ACC112 (cell line): ENCODE measurements around the gene BCAR3.

Experiments
- H2AFZ ChIP-seq: fragments of 200-600 bp; sonication (generic); one replicate; pipeline ENCODE4 v1.6.0; 2017; ENCODE audit warnings: antibody characterized with exemption, low read length; ENCODE audit not compliant: unreplicated experiment
- H3K27ac ChIP-seq: fragments of 200-600 bp; sonication (generic); 2 replicates; pipeline ENCODE4 v1.5.1; 2014; ENCODE audit warnings: low read depth, mild to moderate bottlenecking, antibody characterized with exemption, low read length, moderate library complexity
- H3K27me3 ChIP-seq: fragments of 200-600 bp; sonication (generic); 2 replicates; pipeline ENCODE4 v1.6.1; 2014; ENCODE audit warnings: mild to moderate bottlenecking, antibody characterized with exemption, low read length, moderate library complexity, mixed read lengths; ENCODE audit not compliant: insufficient read depth
- H3K36me3 ChIP-seq: fragments of 200-600 bp; sonication (generic); 2 replicates; pipeline ENCODE4 v1.6.1; 2016; ENCODE audit warnings: mild to moderate bottlenecking, antibody characterized with exemption, low read length, moderate library complexity, mixed read lengths; ENCODE audit not compliant: insufficient read depth
- H3K4me1 ChIP-seq: fragments of 200-600 bp; sonication (generic); one replicate; pipeline ENCODE4 v1.6.1; 2016; ENCODE audit warnings: low read length, mixed read lengths; ENCODE audit not compliant: insufficient read depth, unreplicated experiment, control insufficient read depth
- H3K4me3 ChIP-seq: fragments of 200-600 bp; sonication (generic); 2 replicates; pipeline ENCODE4 v1.5.1; 2014; ENCODE audit warnings: mild to moderate bottlenecking, low read depth, low read length
- H3K79me2 ChIP-seq: fragments of 200-600 bp; sonication (generic); one replicate; pipeline ENCODE4 v1.6.0; 2016; ENCODE audit warnings: low read length; ENCODE audit not compliant: control insufficient read depth, unreplicated experiment, insufficient read depth

The BCAR3 gene

DNA sequence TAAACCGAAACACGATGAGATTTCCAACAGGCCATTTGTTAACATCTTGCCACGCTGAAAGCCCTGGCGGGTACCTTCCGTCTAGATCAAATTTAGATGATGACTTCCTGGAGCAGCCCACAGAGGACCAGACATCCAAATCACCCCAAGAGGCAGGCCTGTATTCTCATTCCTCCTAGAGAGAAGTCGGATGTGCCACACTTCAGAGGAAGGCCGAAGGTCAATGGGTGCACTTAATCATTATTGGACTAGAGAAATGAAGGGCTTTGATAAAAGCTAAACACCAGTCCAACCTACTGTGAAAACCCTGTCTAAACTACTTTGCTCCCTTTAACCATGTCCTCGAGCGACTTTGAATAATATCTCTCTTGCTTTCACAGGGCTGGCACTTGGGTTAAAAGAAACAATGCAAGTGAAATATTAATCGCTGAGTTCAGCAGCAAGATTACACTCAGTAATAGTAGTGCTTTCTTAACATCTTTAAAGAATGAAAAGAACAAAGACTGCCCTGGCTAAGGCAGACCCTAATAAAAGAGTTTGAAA, 76.5 kb downstream of the BCAR3 start:
- peak overlapping the region; percentile 46; the same call in 1 of the 2 replicates for H3K4me3 ChIP-seq
- no peaks in the 10 kb centered on the region for H3K36me3 ChIP-seq
- H3K27ac ChIP-seq: peak overlapping the region; percentile 89
- peaks cover 60% of the 10 kb centered on the region for H3K4me1 ChIP-seq
- no peak overlapping the region for H2AFZ ChIP-seq
- H3K79me2 ChIP-seq: peaks cover 95% of the 10 kb centered on the region
- H3K27me3 ChIP-seq: no peaks in the 10 kb centered on the region

- Histone ChIP-seq H3K36me3 (no peaks in the 10 kb centered on the region), H3K4me3 (no peak overlapping the region), H2AFZ (no peak overlapping the region), H3K27ac (peak overlapping the region; percentile 89; the same call in 1 of the 2 replicates), H3K79me2 (peaks cover 95% of the 10 kb centered on the region), H3K4me1 (peaks cover 55% of the 10 kb centered on the region), H3K27me3 (no peaks in the 10 kb centered on the region)
Observed at GRCh38 chr1:93604411-93604810, 77.2 kb downstream of the BCAR3 start.

DNA sequence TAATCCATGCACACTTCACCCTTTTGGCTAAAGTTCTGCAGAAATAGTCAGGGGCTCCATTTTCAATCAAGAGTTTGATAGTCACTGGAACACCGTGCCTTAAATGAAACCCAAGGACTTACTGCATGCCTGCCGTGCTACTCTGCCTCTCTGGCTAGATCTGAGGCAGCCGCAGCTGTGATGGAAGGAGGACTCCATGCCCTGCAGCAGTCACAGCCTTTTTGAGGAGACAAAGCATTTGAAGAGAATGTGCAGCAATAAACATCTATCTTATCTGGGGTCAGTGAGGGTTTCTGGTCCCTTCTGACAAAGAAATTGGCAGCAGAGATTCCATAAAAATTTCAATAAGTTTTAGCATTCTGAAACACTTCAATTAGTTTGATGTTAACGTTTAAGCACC, 78.0 kb downstream of the BCAR3 start:
- no peaks in the 10 kb centered on the region for H3K27me3 ChIP-seq
- peaks cover 48% of the 10 kb centered on the region for H3K4me1 ChIP-seq
- H2AFZ ChIP-seq: no peak overlapping the region
- H3K4me3 ChIP-seq: no peak overlapping the region
- no peaks in the 10 kb centered on the region for H3K36me3 ChIP-seq
- H3K27ac ChIP-seq: no peak overlapping the region
- peaks cover 95% of the 10 kb centered on the region for H3K79me2 ChIP-seq

DNA sequence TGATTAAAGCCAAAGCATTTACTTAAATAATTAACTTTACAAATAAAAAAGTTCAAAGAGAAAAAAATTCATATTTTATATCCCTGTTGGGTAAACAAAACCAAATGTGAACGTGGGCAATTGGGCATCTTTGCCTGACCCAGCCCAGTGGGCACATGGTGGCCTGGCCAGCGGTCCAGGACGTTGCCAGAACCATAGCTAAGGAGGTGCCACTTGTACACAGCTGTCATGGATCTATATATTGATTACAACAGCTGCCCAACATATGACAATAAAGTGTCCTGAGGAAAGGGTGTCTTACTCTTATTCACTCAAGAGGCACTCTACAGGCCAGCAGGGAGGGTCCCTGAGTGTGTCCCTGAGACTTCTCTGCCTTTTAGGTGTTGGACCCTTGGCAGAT, 78.5 kb downstream of the BCAR3 start:
- Histone ChIP-seq H3K4me1 (peaks cover 45% of the 10 kb centered on the region), H3K27ac (no peak overlapping the region), H3K36me3 (no peaks in the 10 kb centered on the region), H3K27me3 (no peaks in the 10 kb centered on the region), H2AFZ (no peak overlapping the region), H3K4me3 (no peak overlapping the region), H3K79me2 (peaks cover 95% of the 10 kb centered on the region)

DNA sequence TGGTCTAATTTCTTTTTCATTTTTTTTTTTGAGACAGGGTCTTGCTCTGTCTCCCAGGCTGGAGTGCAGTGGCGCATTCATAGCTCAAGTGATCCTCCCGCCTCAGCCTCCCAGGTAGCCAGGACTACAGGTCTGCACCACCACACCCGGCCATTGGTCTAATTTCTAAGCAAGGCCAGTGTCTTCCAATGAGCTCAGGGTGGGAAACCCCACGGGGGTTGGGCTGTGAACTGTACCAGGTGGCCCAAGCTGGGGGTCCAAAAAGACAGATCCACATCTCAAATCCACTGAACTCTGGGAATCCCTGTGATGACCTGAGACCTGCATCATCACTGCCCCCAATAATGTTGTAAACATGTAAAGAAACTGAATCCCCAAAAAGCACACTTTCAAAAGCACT, 79.5 kb downstream of the BCAR3 start:
- Histone ChIP-seq H3K4me3 (no peak overlapping the region), H2AFZ (no peak overlapping the region), H3K27me3 (no peaks in the 10 kb centered on the region), H3K36me3 (no peaks in the 10 kb centered on the region), H3K79me2 (peaks cover 95% of the 10 kb centered on the region), H3K27ac (no peak overlapping the region), H3K4me1 (peaks cover 35% of the 10 kb centered on the region)

DNA sequence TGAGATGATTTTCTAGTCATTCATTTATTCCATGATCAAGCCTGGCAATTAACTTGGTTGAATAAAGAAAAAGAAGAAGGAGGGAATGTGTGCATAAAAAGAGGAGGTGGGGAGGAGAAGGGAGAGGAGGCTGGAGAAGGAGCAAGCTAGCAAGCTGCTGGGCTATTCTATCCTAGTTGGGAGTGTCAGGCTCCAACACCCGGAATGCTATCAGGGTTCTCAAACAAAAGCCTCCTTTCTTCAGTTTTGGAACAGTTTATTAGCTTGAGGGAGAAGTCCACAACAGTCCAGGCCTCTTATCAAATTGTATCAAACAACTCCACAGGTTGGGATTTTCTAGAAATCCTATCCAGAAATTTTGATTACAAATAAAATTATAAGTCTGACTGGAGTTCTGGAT, 80.0 kb downstream of the BCAR3 start:
- no peaks in the 10 kb centered on the region for H3K27me3 ChIP-seq
- H3K79me2 ChIP-seq: peaks cover 95% of the 10 kb centered on the region
- H2AFZ ChIP-seq: no peak overlapping the region
- H3K27ac ChIP-seq: no peak overlapping the region
- H3K4me1 ChIP-seq: peaks cover 32% of the 10 kb centered on the region
- H3K36me3 ChIP-seq: no peaks in the 10 kb centered on the region
- H3K4me3 ChIP-seq: no peak overlapping the region

DNA sequence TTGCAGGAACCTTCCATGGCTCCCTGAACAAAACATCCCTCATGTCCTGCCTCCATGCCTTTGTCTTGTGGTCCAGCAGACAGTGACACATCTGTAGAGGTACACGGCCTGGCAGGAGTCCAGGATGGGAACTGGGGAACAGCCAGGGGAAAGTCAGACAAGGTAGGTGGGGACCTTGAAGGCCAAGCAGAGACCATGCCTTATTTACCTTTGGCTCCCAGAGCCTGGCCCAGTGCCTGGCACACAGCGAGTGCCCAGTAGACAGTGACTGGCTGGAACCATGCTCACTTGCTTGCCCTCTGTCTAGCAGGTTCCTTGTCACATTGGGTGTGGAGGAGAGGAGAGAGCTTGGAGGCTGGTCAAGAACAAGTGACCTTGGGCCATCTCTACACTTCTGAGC, 81.0 kb downstream of the BCAR3 start:
- no peaks in the 10 kb centered on the region for H3K27me3 ChIP-seq
- peaks cover 33% of the 10 kb centered on the region for H3K4me1 ChIP-seq
- H3K4me3 ChIP-seq: no peak overlapping the region
- peaks cover 98% of the 10 kb centered on the region for H3K79me2 ChIP-seq
- no peaks in the 10 kb centered on the region for H3K36me3 ChIP-seq
- no peak overlapping the region for H2AFZ ChIP-seq
- no peak overlapping the region for H3K27ac ChIP-seq

GRCh38 chr1:93599479-93599878, 82.2 kb downstream of the BCAR3 start:
- Histone ChIP-seq H2AFZ (no peak overlapping the region), H3K36me3 (no peaks in the 10 kb centered on the region), H3K4me1 (peaks cover 33% of the 10 kb centered on the region), H3K27me3 (no peaks in the 10 kb centered on the region), H3K4me3 (no peak overlapping the region), H3K27ac (no peak overlapping the region), H3K79me2 (peaks cover 98% of the 10 kb centered on the region)

DNA sequence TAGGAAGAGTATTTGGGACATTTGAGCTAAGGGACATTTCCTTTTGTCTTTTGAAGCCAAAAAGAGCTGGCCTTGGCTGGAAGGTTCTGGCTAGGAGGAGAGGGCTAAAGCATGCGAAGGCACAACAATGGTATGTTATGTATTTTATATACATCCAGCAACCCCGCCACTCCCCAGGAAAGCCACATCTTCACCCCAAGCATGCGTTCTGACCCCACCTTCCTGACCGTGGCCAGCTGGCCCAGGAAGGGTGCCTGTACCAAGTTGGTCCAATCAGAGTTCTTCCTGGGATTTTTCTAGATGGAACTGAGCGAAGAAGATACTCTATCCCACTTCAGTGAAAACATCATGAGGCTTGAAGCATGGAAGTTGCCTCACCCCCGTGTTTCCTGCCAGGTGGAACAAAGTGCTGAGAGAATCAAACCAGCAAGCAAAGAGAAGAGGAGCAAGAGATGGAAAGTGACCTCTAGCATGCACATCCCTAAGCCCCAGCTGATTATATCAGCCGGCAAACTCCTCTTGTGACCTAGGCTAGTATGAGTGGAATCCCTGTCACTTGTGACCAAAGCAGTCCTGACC, 82.7 kb downstream of the BCAR3 start:
- no peak overlapping the region for H3K4me3 ChIP-seq
- no peak overlapping the region for H3K27ac ChIP-seq
- peaks cover 98% of the 10 kb centered on the region for H3K79me2 ChIP-seq
- no peak overlapping the region for H2AFZ ChIP-seq
- no peaks in the 10 kb centered on the region for H3K27me3 ChIP-seq
- peaks cover 37% of the 10 kb centered on the region for H3K4me1 ChIP-seq
- H3K36me3 ChIP-seq: no peaks in the 10 kb centered on the region

- Histone ChIP-seq H3K27ac (no peak overlapping the region), H2AFZ (no peak overlapping the region), H3K4me3 (no peak overlapping the region), H3K36me3 (no peaks in the 10 kb centered on the region), H3K4me1 (peaks cover 37% of the 10 kb centered on the region), H3K79me2 (peaks cover 97% of the 10 kb centered on the region), H3K27me3 (no peaks in the 10 kb centered on the region)
Observed at GRCh38 chr1:93598396-93598795, 83.2 kb downstream of the BCAR3 start.

- no peaks in the 10 kb centered on the region for H3K27me3 ChIP-seq
- H3K79me2 ChIP-seq: peaks cover 93% of the 10 kb centered on the region
- no peak overlapping the region for H3K27ac ChIP-seq
- no peak overlapping the region for H2AFZ ChIP-seq
- no peaks in the 10 kb centered on the region for H3K36me3 ChIP-seq
- H3K4me3 ChIP-seq: no peak overlapping the region
- peaks cover 37% of the 10 kb centered on the region for H3K4me1 ChIP-seq
Observed at GRCh38 chr1:93597709-93598108, 83.9 kb downstream of the BCAR3 start.
